Measurements from ENCODE around the gene DDIT4. TPM values are rescaled to one million over a fixed set of nuclear protein-coding genes. Genes with fewer than 3 reads are reported as not detected.
A peak's percentile ranks its signal among the peaks of the same experiment; 100 is the strongest.

Gene DDIT4
- total and polyA plus RNA-seq, 9 of the 15 experiments (the other 6 are each of a cell fraction or from before 2014, with no cell fraction given), result 8.2 to 675 (median 159) TPM

DNA sequence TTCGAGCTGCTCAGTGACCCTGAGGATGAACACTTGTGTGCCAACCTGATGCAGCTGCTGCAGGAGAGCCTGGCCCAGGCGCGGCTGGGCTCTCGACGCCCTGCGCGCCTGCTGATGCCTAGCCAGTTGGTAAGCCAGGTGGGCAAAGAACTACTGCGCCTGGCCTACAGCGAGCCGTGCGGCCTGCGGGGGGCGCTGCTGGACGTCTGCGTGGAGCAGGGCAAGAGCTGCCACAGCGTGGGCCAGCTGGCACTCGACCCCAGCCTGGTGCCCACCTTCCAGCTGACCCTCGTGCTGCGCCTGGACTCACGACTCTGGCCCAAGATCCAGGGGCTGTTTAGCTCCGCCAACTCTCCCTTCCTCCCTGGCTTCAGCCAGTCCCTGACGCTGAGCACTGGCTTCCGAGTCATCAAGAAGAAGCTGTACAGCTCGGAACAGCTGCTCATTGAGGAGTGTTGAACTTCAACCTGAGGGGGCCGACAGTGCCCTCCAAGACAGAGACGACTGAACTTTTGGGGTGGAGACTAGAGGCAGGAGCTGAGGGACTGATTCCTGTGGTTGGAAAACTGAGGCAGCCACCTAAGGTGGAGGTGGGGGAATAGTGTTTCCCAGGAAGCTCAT is 1.1 kb downstream of the DDIT4 start (continued):
- no peak for TF ChIP-seq STAT6 (CRISPR knock-in tag; IDR thresholded peaks at IDR 0.05)
- no peak for TF ChIP-seq XRCC4 (IDR thresholded peaks at IDR 0.05; ENCODE audit: extremely low read depth, insufficient read depth, insufficient read length)
- TF ChIP-seq, protein P1, sequence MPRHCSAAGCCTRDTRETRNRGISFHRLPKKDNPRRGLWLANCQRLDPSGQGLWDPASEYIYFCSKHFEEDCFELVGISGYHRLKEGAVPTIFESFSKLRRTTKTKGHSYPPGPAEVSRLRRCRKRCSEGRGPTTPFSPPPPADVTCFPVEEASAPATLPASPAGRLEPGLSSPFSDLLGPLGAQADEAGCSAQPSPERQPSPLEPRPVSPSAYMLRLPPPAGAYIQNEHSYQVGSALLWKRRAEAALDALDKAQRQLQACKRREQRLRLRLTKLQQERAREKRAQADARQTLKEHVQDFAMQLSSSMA (CRISPR knock-in tag; IDR thresholded peaks at IDR 0.05), result 0 out of 2 replicates have a peak, but pooled peaks have one; percentile 13
- TF ChIP-seq TEAD4 (IDR thresholded peaks at IDR 0.05; ENCODE audit: low read length), result no peak
- peak; percentile 56; the same call in 1 of the 2 replicates for TF ChIP-seq TEAD4 (CRISPR knock-in tag; IDR thresholded peaks at IDR 0.05; ENCODE audit: borderline replicate concordance)
- TF ChIP-seq MAFG (tag; conservative IDR thresholded peaks at IDR 0.05), result no peak
- TF ChIP-seq ZFX (CRISPR knock-in tag; IDR thresholded peaks at IDR 0.05), result no peak
- peak in 1 of 3 experiments; percentile 37; a peak in 1 of 6 replicates for TF ChIP-seq ZBTB11 (CRISPR knock-in tag; IDR thresholded peaks at IDR 0.05)
- no peak for TF ChIP-seq HSF4 (CRISPR knock-in tag; IDR thresholded peaks at IDR 0.05; ENCODE audit: borderline replicate concordance)
- no peak for TF ChIP-seq ZNF316 (IDR thresholded peaks at IDR 0.05)
- TF ChIP-seq U2AF2 (optimal IDR thresholded peaks at IDR 0.05; ENCODE audit: low read depth, low read length), result no peak
- no peak for TF ChIP-seq ESRRA (IDR thresholded peaks at IDR 0.05; ENCODE audit: borderline replicate concordance, low read depth)
- TF ChIP-seq ZNF695 (CRISPR knock-in tag; IDR thresholded peaks at IDR 0.05), result no peak
- TF ChIP-seq PRDM10 (IDR thresholded peaks at IDR 0.05; ENCODE audit: partially characterized antibody), result no peak
